Panc1 (cell line): ENCODE data around the gene ZIC2. TPM values are rescaled to one million over a fixed set of nuclear protein-coding genes. Genes with fewer than 3 reads are reported as not detected.

ENCODE experiments used
- ATAC-seq: fragments of 200-7000 bp; cut with Tn5 transposase; 2 replicates; pipeline ENCODE4 v1.9.1; 2020; ENCODE audit warnings: mild to moderate bottlenecking, moderate library complexity
- BruUV-seq: library from RNA; stranded (reverse); fragments of 400-500 nt; replicated peaks from 2 replicates; lab custom pipeline; 2021; lab: Mats Ljungman, UMichigan
- CTCF ChIA-PET: fragments of 300-600 bp; sonication (Branson Sonifier 250); formaldehyde crosslinking; loops from one replicate; lab custom pipeline; 2022; ENCODE audit warnings: antibody characterized with exemption; lab: Charles Lee
- POLR2A ChIA-PET: fragments of 300-600 bp; sonication (Branson Sonifier 250); formaldehyde crosslinking; loops from one replicate; lab custom pipeline; 2022; ENCODE audit warnings: antibody characterized with exemption; lab: Charles Lee
- DNase-seq: peaks from one replicate; pipeline ENCODE4 v3.0.0-alpha.2; 2010; ENCODE audit warnings: low read depth, low spot score
- H3K27ac ChIP-seq: 2 replicates; pipeline ENCODE4 v1.5.1; 2011; ENCODE audit warnings: mild to moderate bottlenecking, low read length, inconsistent platforms
- H3K27me3 ChIP-seq: fragments of 200-500 bp; sonication (Bioruptor generic); 2 replicates; pipeline ENCODE4 v1.6.0; 2014; ENCODE audit warnings: low read length, inconsistent platforms; ENCODE audit not compliant: control insufficient read depth, insufficient read depth
- H3K36me3 ChIP-seq: fragments of 200-500 bp; sonication (Bioruptor generic); 2 replicates; pipeline ENCODE4 v1.5.1; 2014; ENCODE audit warnings: inconsistent platforms, mild to moderate bottlenecking, low read length, moderate library complexity; ENCODE audit not compliant: control insufficient read depth, insufficient read depth
- H3K4me1 ChIP-seq: 2 replicates; pipeline ENCODE4 v1.5.1; 2011; ENCODE audit warnings: inconsistent platforms, mild to moderate bottlenecking, low read length, moderate library complexity; ENCODE audit not compliant: control insufficient read depth, insufficient read depth
- H3K4me3 ChIP-seq, 2 experiments: 2 replicates each; pipeline ENCODE4 v1.5.1; 2011 to 2012; ENCODE audit warnings: low read depth in 2 of 2, low read length in 2 of 2, mild to moderate bottlenecking in 2 of 2, inconsistent platforms in 1 of 2, moderate library complexity in 1 of 2
- H3K9me3 ChIP-seq: fragments of 200-500 bp; sonication (Bioruptor generic); 2 replicates; pipeline ENCODE4 v1.5.1; 2014; ENCODE audit warnings: low read depth, mild to moderate bottlenecking, inconsistent platforms, low read length, moderate library complexity; ENCODE audit not compliant: control insufficient read depth, insufficient read depth
- POLR2AphosphoS5 ChIP-seq: IDR thresholded peaks from 2 replicates; pipeline ENCODE4 v1.6.1; 2012; ENCODE audit warnings: mild to moderate bottlenecking, low read depth, low read length, moderate library complexity
- SIN3A ChIP-seq: IDR thresholded peaks from 2 replicates; pipeline ENCODE4 v1.6.1; 2012; ENCODE audit warnings: low read depth, mild to moderate bottlenecking, low read length, moderate library complexity, borderline replicate concordance; ENCODE audit not compliant: insufficient read depth
- TCF7L2 ChIP-seq: IDR thresholded peaks from 2 replicates; pipeline ENCODE4 v1.6.1; 2011; ENCODE audit warnings: mild to moderate bottlenecking, low read depth, low read length, inconsistent platforms
- in situ Hi-C: cut with HindIII; loops from 2 replicates; pipeline ENCODE4 v1.10.0; 2016; ENCODE audit warnings: low sequenced_read_pairs, low pct_unique_long_range_greater_than_20kb
- intact Hi-C: fragments of 100-400 bp; cut with micrococcal nuclease; formaldehyde crosslinking; loops from one replicate; pipeline ENCODE4 v1.10.0; 2022; ENCODE audit not compliant: unreplicated experiment
- total RNA-seq: library from RNA; stranded (reverse); gene quantifications from one replicate; pipeline ENCODE4 v1.2.1, GENCODE V29; 2021; ENCODE audit not compliant: unreplicated experiment
- TF ChIP-seq, protein P1 (sequence below): fragments of 450-650 bp; IDR thresholded peaks from 2 replicates; pipeline ENCODE4 v1.5.1; 2017; ENCODE audit warnings: mild to moderate bottlenecking
- TF ChIP-seq, protein P2 (sequence below), 2 experiments: IDR thresholded peaks; 2 replicates each; pipeline ENCODE4 v1.6.1; 2011 to 2012; ENCODE audit warnings: low read depth in 2 of 2, control low read depth in 1 of 2, low read length in 1 of 2, mild to moderate bottlenecking in 1 of 2, moderate library complexity in 1 of 2; ENCODE audit not compliant: insufficient read depth in 1 of 2

The ZIC2 gene
- total RNA-seq, 1 experiment from 2014 or later: 54.5 TPM

DNA sequence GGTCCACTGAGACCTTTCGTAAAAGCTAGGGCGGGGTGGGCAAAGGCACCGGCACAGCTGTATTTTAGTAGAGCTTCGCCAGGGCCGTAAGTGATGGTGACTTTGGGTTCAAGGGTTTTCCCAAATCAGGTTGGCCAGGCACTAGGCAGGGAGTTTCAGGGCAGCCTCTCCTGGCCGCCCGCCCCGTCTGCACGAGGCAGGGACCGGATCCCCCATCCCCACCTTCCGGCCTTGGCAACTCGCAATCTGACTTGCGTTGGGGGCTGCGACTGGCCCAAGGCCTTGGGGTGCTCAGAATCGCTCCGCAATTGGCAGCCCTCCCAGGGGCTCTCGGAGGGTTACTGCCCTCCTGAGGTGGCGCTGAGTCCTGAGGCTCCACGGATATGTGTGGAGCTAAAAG, 6.0 kb upstream of the ZIC2 start:
- intact Hi-C loops: no loop called here
- Histone ChIP-seq H3K27ac (no peak overlapping the region), H3K4me3 (no peak overlapping the region), H3K4me1 (peaks cover 21% of the 10 kb centered on the region), H3K36me3 (no peaks in the 10 kb centered on the region; the same call in 1 of the 2 replicates), H3K9me3 (no peaks in the 10 kb centered on the region), H3K27me3 (no peaks in the 10 kb centered on the region)
- in situ Hi-C loops: no loop called here
- ChIA-PET CTCF (no interaction called here), POLR2A (no interaction called here)
- TF ChIP-seq POLR2AphosphoS5 (no peak), SIN3A (no peak), TCF7L2 (no peak)
- TF ChIP-seq, protein P1, sequence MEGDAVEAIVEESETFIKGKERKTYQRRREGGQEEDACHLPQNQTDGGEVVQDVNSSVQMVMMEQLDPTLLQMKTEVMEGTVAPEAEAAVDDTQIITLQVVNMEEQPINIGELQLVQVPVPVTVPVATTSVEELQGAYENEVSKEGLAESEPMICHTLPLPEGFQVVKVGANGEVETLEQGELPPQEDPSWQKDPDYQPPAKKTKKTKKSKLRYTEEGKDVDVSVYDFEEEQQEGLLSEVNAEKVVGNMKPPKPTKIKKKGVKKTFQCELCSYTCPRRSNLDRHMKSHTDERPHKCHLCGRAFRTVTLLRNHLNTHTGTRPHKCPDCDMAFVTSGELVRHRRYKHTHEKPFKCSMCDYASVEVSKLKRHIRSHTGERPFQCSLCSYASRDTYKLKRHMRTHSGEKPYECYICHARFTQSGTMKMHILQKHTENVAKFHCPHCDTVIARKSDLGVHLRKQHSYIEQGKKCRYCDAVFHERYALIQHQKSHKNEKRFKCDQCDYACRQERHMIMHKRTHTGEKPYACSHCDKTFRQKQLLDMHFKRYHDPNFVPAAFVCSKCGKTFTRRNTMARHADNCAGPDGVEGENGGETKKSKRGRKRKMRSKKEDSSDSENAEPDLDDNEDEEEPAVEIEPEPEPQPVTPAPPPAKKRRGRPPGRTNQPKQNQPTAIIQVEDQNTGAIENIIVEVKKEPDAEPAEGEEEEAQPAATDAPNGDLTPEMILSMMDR: no peak
- TF ChIP-seq, protein P2, sequence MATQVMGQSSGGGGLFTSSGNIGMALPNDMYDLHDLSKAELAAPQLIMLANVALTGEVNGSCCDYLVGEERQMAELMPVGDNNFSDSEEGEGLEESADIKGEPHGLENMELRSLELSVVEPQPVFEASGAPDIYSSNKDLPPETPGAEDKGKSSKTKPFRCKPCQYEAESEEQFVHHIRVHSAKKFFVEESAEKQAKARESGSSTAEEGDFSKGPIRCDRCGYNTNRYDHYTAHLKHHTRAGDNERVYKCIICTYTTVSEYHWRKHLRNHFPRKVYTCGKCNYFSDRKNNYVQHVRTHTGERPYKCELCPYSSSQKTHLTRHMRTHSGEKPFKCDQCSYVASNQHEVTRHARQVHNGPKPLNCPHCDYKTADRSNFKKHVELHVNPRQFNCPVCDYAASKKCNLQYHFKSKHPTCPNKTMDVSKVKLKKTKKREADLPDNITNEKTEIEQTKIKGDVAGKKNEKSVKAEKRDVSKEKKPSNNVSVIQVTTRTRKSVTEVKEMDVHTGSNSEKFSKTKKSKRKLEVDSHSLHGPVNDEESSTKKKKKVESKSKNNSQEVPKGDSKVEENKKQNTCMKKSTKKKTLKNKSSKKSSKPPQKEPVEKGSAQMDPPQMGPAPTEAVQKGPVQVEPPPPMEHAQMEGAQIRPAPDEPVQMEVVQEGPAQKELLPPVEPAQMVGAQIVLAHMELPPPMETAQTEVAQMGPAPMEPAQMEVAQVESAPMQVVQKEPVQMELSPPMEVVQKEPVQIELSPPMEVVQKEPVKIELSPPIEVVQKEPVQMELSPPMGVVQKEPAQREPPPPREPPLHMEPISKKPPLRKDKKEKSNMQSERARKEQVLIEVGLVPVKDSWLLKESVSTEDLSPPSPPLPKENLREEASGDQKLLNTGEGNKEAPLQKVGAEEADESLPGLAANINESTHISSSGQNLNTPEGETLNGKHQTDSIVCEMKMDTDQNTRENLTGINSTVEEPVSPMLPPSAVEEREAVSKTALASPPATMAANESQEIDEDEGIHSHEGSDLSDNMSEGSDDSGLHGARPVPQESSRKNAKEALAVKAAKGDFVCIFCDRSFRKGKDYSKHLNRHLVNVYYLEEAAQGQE (IDR thresholded peaks at IDR 0.05; ENCODE audit: insufficient read depth in 1 of 2, low read depth in 2 of 2, low read length in 1 of 2): no peak
- ATAC-seq (no peak), DNase-seq (no peak)
- BruUV-seq: no TSS peak

DNA sequence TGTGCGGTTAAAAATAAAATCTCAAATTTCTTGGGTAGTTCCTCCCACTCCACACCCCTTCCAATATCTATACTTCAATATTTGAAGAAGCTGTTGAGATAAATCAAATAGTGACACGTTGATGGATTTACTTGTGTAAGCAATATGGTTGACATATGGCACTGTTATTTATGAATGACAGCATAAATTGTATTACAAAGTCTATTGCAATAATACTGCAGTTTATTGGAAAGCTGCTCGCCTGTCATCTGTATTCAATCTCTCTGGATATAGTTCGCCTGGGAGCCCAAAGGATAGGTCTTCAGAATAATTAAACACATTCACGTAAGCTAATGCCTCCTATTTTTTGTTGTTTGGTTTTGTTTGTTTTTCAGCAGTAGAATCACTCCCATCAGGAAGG, 5.0 kb upstream of the ZIC2 start:
- Histone ChIP-seq H3K27me3 (no peaks in the 10 kb centered on the region), H3K27ac (no peak overlapping the region), H3K4me3 (no peak overlapping the region), H3K4me1 (peaks cover 21% of the 10 kb centered on the region), H3K36me3 (no peaks in the 10 kb centered on the region), H3K9me3 (no peaks in the 10 kb centered on the region)
- TF ChIP-seq SIN3A (no peak), TCF7L2 (no peak), POLR2AphosphoS5 (no peak)
- TF ChIP-seq, protein P2 (IDR thresholded peaks at IDR 0.05; ENCODE audit: insufficient read depth in 1 of 2, low read depth in 2 of 2, low read length in 1 of 2): no peak
- TF ChIP-seq, protein P1: no peak
- no TSS peak for BruUV-seq
- in situ Hi-C loops (no loop called here), intact Hi-C loops (no loop called here)
- ATAC-seq: no peak
- ChIA-PET CTCF (no interaction called here), POLR2A (no interaction called here)
- DNase-seq: no peak
